Mammary epithelial cell (primary cell): ENCODE results near the gene ELAC2.

Experiments used
- EZH2 ChIP-seq: IDR thresholded peaks from 2 replicates; pipeline ENCODE4 v1.6.1; 2012; ENCODE audit warnings: low read length, inconsistent platforms, borderline replicate concordance
- TF ChIP-seq, protein P1 (sequence below), 2 donors: IDR thresholded peaks in 1 of 2; conservative IDR thresholded peaks in 1 of 2; 2 replicates each; pipeline ENCODE4 v1.5.1; 2011 to 2012; ENCODE audit warnings: inconsistent platforms in 2 of 2, low read length in 2 of 2, mild to moderate bottlenecking in 2 of 2, control low read depth in 1 of 2, low read depth in 1 of 2; ENCODE audit not compliant: insufficient read depth in 1 of 2; ENCODE audit errors: extremely low read depth in 1 of 2

DNA sequence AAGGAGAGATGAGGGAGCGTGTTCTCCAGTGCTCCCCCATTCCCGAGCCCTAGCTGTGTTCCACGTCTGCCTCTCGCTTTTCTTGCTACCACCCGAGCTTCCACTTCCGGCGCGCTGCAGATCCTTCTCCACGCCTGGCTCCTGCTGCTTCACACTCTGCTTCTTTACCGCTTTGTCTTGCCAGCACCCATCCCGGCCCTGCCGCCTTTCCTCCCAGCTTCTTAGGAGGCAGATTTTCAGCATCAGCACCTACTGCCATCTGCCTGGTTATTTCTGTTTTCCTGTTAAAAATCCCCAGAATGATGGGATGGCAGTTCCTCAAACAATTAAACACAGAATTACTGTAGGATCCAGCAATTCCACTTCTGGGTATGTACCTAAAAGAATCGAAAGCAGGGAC, 64.7 kb downstream of the ELAC2 start:
- no peak for TF ChIP-seq EZH2
- TF ChIP-seq, protein P1, sequence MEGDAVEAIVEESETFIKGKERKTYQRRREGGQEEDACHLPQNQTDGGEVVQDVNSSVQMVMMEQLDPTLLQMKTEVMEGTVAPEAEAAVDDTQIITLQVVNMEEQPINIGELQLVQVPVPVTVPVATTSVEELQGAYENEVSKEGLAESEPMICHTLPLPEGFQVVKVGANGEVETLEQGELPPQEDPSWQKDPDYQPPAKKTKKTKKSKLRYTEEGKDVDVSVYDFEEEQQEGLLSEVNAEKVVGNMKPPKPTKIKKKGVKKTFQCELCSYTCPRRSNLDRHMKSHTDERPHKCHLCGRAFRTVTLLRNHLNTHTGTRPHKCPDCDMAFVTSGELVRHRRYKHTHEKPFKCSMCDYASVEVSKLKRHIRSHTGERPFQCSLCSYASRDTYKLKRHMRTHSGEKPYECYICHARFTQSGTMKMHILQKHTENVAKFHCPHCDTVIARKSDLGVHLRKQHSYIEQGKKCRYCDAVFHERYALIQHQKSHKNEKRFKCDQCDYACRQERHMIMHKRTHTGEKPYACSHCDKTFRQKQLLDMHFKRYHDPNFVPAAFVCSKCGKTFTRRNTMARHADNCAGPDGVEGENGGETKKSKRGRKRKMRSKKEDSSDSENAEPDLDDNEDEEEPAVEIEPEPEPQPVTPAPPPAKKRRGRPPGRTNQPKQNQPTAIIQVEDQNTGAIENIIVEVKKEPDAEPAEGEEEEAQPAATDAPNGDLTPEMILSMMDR (conservative IDR thresholded peaks at IDR 0.05 in 1 of 2, IDR thresholded peaks at IDR 0.05 in 1 of 2; ENCODE audit: extremely low read depth in 1 of 2, insufficient read depth in 1 of 2, low read depth in 1 of 2, low read length in 2 of 2) = no peak
